Neural progenitor cell (in vitro differentiated cells): ENCODE measurements around the gene CD151.

ENCODE experiments used
- EZH2 ChIP-seq: fragments of 200-600 bp; sonication (generic); IDR thresholded peaks from 2 replicates; pipeline ENCODE4 v1.6.1; 2017; ENCODE audit warnings: antibody characterized with exemption, mild to moderate bottlenecking, moderate library complexity
- TF ChIP-seq, protein P1 (sequence below): fragments of 200-600 bp; sonication (generic); IDR thresholded peaks from 2 replicates; pipeline ENCODE4 v1.5.1; 2017; ENCODE audit warnings: antibody characterized with exemption, mild to moderate bottlenecking

DNA sequence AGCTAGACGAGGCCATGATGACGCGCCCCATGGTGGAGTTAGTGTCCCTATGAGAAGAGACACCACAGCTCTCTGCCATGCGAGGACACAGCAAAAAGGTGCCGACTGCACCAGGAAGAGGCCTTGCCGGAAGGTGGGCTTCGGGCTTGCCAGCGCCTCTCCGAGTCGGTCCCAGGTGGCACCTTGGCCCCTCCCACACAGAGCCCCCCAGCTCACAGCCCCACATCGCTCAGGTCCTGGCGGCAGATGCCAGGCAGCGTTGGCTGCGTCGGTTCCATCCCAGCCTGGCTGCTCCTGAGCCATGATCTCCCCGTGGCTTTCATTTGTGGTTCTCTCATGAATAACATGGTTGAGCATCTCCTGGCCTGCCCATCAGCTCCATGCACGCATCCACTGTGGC lies 53.8 kb downstream of the CD151 start:
- TF ChIP-seq, protein P1, sequence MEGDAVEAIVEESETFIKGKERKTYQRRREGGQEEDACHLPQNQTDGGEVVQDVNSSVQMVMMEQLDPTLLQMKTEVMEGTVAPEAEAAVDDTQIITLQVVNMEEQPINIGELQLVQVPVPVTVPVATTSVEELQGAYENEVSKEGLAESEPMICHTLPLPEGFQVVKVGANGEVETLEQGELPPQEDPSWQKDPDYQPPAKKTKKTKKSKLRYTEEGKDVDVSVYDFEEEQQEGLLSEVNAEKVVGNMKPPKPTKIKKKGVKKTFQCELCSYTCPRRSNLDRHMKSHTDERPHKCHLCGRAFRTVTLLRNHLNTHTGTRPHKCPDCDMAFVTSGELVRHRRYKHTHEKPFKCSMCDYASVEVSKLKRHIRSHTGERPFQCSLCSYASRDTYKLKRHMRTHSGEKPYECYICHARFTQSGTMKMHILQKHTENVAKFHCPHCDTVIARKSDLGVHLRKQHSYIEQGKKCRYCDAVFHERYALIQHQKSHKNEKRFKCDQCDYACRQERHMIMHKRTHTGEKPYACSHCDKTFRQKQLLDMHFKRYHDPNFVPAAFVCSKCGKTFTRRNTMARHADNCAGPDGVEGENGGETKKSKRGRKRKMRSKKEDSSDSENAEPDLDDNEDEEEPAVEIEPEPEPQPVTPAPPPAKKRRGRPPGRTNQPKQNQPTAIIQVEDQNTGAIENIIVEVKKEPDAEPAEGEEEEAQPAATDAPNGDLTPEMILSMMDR, result no peak
- TF ChIP-seq EZH2, result no peak
